Right ventricle myocardium superior (tissue), 1 donor: Measurements from ENCODE around the gene TPRA1. TPM values are rescaled to one million over a fixed set of nuclear protein-coding genes. Genes with fewer than 3 reads are reported as not detected.
A peak's percentile ranks its signal among the peaks of the same experiment; 100 is the strongest.

Experiments
- ATAC-seq: fragments of 200-7000 bp; cut with Tn5 transposase; one replicate; pipeline ENCODE4 v1.9.1; 2020; ENCODE audit warnings: mild to moderate bottlenecking; ENCODE audit not compliant: poor library complexity
- DNase-seq: peaks from one replicate; pipeline ENCODE4 v3.0.0-alpha.2; 2020
- intact Hi-C: fragments of 100-400 bp; cut with DNase I; formaldehyde crosslinking; loops from one replicate; pipeline ENCODE4 v1.11.2; 2022
- long read RNA-seq: library from polyadenylated mRNA; unstranded; transcript quantifications from one replicate; pipeline ENCODE4 v2.0.0, GENCODE V29; 2021
- total RNA-seq: library from RNA; stranded (reverse); fragmentation: NEBNext Ultra II Directional; extraction: Animal tissue kit (Norgen Biotek cat#: 25700); gene quantifications from one replicate; pipeline ENCODE4 v1.2.1, GENCODE V29; 2021
- donor health status: DM: no; HTN: yes; CAD: no; lungs with severe emphysema.

The TPRA1 gene
- 17.8 TPM for total RNA-seq
- long read RNA-seq, transcript TPRA1-202 (11 exons, 1,933 nt), result major isoform, 100 of 146 reads
- long read RNA-seq, partial matches to known transcripts, result 3 of 146 reads
- long read RNA-seq, other reads (novel, unspliced or antisense), result 38 of 146 reads

- intact Hi-C loops, result no loop called here
Measured at GRCh38 chr3:127590593-127591465, at the start of gene TPRA1. Gene TPRA1 (minus strand): TSS chr3:127590733. CDS start chr3:127580146, 10,587 bp downstream.

GRCh38 chr3:127640042-127640355 is 49.5 kb upstream of the TPRA1 start:
- DNase-seq, result no peak
- intact Hi-C loops, result no loop called here
- ATAC-seq, result no peak

More at GRCh38 chr3:127590593-127591465, at the start of gene TPRA1:
- peak; percentile 93 for DNase-seq
- peak; percentile 95 for ATAC-seq

DNA sequence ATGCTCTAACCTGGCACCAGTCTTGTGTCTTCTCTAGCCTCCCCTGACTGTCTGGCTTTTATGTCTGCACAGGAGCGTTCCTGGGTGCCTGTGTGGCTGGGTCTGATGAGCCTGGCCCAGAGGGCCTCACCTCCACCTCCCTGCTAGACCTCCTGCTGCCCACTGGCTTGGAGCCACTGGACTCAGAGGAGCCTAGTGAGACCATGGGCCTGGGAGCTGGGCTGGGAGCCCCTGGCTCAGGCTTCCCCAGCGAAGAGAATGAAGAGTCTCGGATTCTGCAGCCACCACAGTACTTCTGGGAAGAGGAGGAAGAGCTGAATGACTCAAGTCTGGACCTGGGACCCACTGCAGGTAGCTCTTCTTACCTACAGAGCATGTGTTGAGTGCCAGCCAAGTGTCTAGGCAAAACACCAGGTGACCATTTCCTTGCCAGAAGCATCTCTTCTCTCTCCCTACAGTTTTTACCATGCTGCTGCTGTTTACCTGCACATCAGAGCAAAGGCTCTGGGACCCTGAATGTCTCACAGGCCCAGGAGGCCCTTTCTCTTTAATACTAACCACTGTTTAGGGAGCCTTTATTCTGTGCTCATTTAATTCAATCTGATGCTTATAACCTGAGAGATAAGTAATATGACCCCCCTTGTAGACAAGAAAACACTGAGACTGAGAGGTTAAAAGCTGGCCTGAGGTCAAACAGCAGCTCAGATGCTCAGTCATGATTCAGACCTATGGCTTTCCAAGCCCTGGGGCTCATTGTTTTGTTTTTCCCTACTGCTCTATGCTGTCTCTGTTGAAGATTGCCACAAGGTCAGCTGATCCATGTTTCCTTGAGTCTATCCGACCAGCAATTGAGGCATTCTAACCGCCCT is 48.9 kb upstream of the TPRA1 start:
- ATAC-seq (no peak), DNase-seq (no peak)
- intact Hi-C loops, result no loop called here

DNA sequence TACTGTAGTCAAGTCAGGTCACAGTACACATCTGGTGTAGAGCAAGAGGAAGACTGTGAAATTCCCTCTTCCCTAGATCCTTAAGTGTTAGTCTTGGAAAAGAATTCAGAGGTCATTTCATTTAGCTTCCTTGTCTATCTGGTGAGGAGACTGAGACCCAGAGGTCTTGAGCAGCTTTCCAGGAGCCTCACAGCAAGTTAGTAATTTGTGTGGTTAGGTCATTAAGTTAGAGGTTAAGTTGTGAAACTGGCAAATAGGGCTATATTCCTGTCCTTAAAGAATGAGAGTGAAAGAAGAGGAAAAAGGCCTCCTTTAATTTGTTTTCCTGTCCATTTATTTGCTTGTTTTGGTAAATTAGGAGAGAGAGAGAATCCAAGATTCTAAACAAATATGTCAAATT is 47.4 kb upstream of the TPRA1 start:
- ATAC-seq, result no peak
- no peak for DNase-seq
- intact Hi-C loops, result no loop called here

GRCh38 chr3:127637546-127637945 is 47.0 kb upstream of the TPRA1 start:
- ATAC-seq, result no peak
- no peak for DNase-seq
- intact Hi-C loops, result no loop called here

DNA sequence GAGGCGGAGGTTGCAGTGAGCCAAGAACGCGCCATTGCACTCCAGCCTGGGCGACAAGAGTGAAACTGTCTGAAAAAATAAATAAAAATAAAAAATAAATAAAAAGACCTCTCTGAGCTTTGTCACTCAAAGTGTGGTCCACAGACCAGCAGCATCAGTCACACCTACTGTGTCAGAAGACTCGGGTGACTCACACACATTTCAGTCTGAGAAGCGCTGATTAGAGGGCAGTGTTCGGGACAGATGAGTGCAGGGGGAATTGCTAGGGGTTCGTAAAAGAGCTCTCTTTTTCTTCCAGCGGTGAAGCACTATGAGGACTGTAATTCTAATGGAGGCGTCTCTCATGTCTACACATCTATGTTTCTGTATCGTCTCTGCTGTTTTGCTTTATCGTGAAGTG is 44.1 kb upstream of the TPRA1 start:
- DNase-seq (no peak), ATAC-seq (no peak)
- intact Hi-C loops, result no loop called here

DNA sequence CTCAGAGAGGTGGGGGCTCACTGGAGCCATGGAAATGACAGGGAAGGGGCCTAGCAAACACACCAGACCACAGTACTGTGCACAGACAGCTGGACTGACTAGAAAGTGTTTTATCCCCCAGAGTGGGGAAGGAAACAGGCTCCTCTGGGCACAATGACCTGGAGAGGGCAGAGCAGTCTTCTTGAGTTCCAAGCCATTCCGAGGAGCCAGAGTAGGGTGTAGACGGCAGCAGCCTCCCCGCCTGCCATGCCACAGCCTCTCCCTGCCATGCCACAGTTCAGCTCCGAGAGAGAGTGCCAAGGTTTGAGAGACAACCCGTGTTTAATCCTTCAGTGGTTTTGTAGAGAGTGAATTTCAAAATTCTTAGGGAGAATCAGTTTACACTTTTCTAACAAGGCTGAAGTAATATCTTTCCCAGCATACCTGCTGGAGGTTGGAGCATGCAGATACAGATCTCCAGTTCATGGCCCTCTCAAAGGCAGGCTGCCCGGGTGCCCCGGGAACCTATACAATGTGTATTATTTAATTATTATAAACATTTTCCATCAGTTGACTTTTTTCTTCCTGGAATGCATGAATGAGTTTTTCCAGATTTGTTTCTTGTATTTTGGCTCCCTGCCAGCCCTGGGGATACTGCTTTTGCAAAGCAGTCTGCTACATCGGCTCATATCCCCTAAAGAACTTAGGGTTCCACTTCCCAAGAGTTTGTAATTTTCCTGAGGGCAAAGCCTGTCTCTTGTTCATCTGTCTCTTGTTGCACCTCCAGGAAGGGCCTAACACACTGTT is 41.7 kb upstream of the TPRA1 start:
- ATAC-seq (no peak), DNase-seq (no peak)
- intact Hi-C loops, result no loop called here

GRCh38 chr3:127630811-127631714 is 40.5 kb upstream of the TPRA1 start:
- intact Hi-C loops, result no loop called here
- ATAC-seq (no peak), DNase-seq (no peak)

DNA sequence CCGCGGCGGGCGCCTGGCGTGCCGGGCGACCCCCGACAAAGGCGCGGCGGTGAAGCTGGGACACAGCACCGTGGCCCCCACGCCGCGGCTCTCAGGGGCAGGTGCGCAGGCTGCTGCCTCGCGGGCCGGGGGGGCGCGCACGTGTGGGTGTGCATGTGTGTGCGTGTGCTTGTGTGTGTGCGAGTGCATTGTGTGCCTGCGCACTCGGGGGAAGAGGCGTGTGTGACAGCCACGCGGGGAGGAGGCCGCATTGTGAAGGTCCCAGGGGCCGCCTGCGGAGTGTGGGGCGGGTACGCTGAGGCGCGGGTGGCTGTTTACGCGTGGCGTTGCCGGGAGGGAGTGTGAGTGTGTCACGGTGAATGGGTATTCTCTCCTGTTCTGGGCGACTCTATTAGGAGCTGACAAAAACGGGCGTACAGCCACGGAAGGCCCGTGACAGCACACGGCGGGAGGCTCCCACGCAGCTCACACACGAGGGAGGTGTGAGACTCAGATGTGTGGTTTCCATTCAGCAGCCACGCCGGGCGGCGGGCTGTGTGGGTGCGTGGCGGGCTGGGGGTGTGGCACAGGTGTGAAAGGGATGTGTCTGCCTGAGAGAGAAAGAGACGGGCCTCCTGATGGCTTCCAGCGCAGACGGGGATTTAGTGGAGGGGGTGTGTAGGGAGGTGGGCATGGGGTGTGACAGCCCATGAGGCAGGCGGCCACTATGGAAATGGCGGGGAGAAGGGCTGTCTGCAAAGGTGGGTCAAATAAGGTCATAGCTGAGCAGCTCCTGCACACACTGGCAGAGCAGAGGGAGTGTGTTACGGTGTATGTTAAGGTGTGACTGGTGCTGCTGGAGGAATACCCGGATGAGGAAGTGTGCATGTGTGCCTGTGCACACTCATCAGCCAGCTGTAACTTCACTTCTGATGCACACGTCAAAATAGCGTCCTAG is 39.2 kb upstream of the TPRA1 start:
- DNase-seq (no peak), ATAC-seq (peak; percentile 14)
- intact Hi-C loops, result no loop called here

DNA sequence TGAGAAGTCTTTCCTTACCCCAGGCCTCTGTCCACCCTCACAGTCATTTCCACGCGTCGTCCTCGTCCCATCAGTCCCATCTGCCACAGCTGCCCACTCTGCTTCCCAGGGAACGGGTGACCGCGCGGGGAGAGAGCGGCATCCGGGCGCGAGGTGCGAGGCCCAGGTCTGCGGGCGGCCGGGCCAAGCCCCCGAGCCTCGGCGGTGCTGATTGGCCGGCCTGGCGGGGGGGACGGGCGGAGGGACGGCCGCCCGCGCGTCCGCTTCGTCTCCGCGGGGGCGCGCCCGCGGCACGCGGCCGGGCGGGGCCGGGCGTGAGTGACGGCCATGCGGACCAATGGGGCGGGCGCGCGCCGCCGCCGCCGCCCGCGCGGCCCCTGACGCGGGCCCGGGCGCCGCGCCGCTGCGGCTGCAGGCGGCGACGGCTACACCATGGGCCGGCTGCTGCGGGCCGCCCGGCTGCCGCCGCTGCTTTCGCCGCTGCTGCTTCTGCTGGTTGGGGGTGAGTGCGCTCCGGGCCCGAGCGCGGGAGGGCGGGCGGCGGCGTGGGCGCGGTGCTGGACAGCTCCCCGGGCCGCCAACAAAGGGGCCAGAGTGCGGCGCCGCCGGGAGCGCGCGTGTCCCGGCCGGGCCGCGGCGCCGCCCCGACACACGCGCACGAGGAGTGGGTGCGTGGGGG is 38.4 kb upstream of the TPRA1 start, which contains the start of gene PODXL2:
TSS of gene PODXL2 (plus strand) at position 398 of the 679 bp plus-strand sequence. CDS start at position 433, 35 bp downstream.
- intact Hi-C loops, result no loop called here
- ATAC-seq, result peak; percentile 86
- DNase-seq, result peak; percentile 62

DNA sequence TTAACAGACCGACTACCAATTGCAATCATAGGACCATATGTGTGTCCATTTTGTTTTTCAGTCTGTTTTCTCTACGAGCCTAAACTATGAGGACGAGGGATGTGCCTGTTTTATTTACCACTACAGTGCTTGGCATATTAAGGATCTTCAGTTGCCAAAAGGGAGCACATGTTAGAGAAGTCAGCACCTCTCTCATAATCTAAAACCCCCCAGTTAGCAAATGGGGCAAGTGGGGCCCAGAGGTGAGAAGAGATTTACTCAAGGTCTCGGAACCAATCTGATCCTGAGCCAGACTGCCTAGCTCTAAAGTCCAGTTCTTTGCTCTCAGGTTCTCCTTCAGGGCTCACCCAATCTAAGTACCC is 37.9 kb upstream of the TPRA1 start:
- DNase-seq (no peak), ATAC-seq (no peak)
- intact Hi-C loops, result no loop called here

GRCh38 chr3:127625821-127626220 is 35.3 kb upstream of the TPRA1 start:
- intact Hi-C loops, result no loop called here
- DNase-seq (no peak), ATAC-seq (no peak)

- ATAC-seq (no peak), DNase-seq (no peak)
- intact Hi-C loops, result no loop called here
Measured at GRCh38 chr3:127624063-127624462, 33.5 kb upstream of the TPRA1 start.

DNA sequence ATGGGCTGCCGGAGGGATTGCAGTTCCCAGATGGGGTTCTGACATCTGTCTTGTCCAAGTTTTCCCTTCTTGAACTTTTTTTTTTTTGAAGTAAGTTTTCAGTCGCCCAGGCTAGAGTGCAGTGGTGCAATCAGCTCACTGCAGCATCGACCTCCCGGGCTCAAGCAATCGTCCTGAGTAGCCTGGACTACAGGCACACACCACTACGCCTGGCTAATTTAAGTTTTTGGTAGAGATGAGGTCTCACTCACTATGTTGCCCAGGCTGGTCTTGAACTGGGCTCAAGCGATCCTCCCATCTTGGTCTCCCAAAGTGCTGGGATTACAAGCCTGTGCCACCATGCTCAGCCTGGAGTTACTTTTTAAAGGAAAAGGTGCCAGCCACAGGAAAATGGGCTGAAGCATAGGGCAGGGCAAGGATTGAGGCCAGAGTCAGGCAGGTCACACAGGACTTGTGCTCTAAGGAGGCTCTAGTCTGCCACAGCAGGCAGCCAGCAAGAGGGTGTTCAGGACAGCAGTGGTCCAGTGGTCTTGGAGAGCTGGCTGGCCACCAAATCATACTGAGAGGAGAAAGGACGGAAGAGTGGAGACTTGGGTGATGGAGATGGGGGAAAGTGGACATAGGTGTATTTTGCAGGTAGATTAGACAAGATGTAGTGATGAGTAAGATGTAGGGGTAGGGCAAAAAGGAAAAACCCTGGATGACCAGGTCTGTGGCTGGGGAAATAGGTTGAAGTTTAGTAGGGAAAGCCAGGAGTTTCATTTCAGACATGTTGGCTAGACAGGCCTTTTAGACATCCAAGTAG is 32.4 kb upstream of the TPRA1 start:
- intact Hi-C loops, result no loop called here
- DNase-seq (no peak), ATAC-seq (no peak)

GRCh38 chr3:127622031-127622430 is 31.5 kb upstream of the TPRA1 start:
- DNase-seq (no peak), ATAC-seq (no peak)
- intact Hi-C loops, result no loop called here
